ENCODE measurements around the gene PPP1R36.

The PPP1R36 gene

GRCh38 chr14:64598404-64598803 is 48.6 kb downstream of the PPP1R36 start:
- POLR2A ChIA-PET = no interaction called here
- CTCF ChIA-PET = no interaction called here
- no peak for DNase-seq (ENCODE audit: extremely low spot score)
- TF ChIP-seq NFRKB (IDR thresholded peaks at IDR 0.05) = no peak
- TF ChIP-seq LEF1 (IDR thresholded peaks at IDR 0.05; ENCODE audit: borderline replicate concordance) = no peak
- TF ChIP-seq ELF4 (IDR thresholded peaks at IDR 0.05) = no peak
- TF ChIP-seq PKNOX1 (IDR thresholded peaks at IDR 0.05) = no peak
- no peak for TF ChIP-seq ZNF384 (IDR thresholded peaks at IDR 0.05)
- TF ChIP-seq SP1 (IDR thresholded peaks at IDR 0.05) = no peak
- no peak for TF ChIP-seq CTBP1 (IDR thresholded peaks at IDR 0.05; ENCODE audit: borderline replicate concordance)
- TF ChIP-seq SUZ12 (IDR thresholded peaks at IDR 0.05) = no peak
- no peak for TF ChIP-seq FOXM1 (IDR thresholded peaks at IDR 0.05; ENCODE audit: borderline replicate concordance)
- no peak for TF ChIP-seq ARNT (IDR thresholded peaks at IDR 0.05)
- no peak for TF ChIP-seq TARDBP (IDR thresholded peaks at IDR 0.05)

GRCh38 chr14:64601571-64601970 is 51.8 kb downstream of the PPP1R36 start:
- no peak for DNase-seq (ENCODE audit: extremely low spot score)
- POLR2A ChIA-PET = no interaction called here

GRCh38 chr14:64602826-64603225 is 53.1 kb downstream of the PPP1R36 start:
- ChIA-PET POLR2A (no interaction called here), CTCF (no interaction called here)
- TF ChIP-seq ARNT (IDR thresholded peaks at IDR 0.05) = no peak
- TF ChIP-seq LEF1 (IDR thresholded peaks at IDR 0.05; ENCODE audit: borderline replicate concordance) = no peak
- TF ChIP-seq FOXM1 (IDR thresholded peaks at IDR 0.05; ENCODE audit: borderline replicate concordance) = no peak
- no peak for TF ChIP-seq PKNOX1 (IDR thresholded peaks at IDR 0.05)
- TF ChIP-seq L3MBTL2 (conservative IDR thresholded peaks at IDR 0.05) = no peak
- no peak for TF ChIP-seq FOXK2 (IDR thresholded peaks at IDR 0.05)
- no peak for TF ChIP-seq BHLHE40 (IDR thresholded peaks at IDR 0.05; ENCODE audit: borderline replicate concordance)
- TF ChIP-seq FOXA1 (IDR thresholded peaks at IDR 0.05) = no peak
- no peak for TF ChIP-seq ZNF384 (IDR thresholded peaks at IDR 0.05)
- no peak for TF ChIP-seq SP1 (IDR thresholded peaks at IDR 0.05)
- no peak for TF ChIP-seq ELF4 (IDR thresholded peaks at IDR 0.05)
- no peak for TF ChIP-seq SUZ12 (IDR thresholded peaks at IDR 0.05)
- DNase-seq (ENCODE audit: extremely low spot score) = no peak

More at GRCh38 chr14:64601571-64601970, 51.8 kb downstream of the PPP1R36 start:
- TF ChIP-seq TARDBP (IDR thresholded peaks at IDR 0.05) = no peak
- TF ChIP-seq HDGF (IDR thresholded peaks at IDR 0.05; ENCODE audit: borderline replicate concordance) = no peak
- TF ChIP-seq L3MBTL2 (conservative IDR thresholded peaks at IDR 0.05) = no peak
- TF ChIP-seq SUZ12 (IDR thresholded peaks at IDR 0.05) = no peak
- no peak for TF ChIP-seq FOXA1 (IDR thresholded peaks at IDR 0.05)
- no peak for TF ChIP-seq FOXM1 (IDR thresholded peaks at IDR 0.05; ENCODE audit: borderline replicate concordance)
- TF ChIP-seq ARNT (IDR thresholded peaks at IDR 0.05) = no peak
- TF ChIP-seq ZNF384 (IDR thresholded peaks at IDR 0.05) = no peak
- TF ChIP-seq LEF1 (IDR thresholded peaks at IDR 0.05; ENCODE audit: borderline replicate concordance) = no peak
- TF ChIP-seq PKNOX1 (IDR thresholded peaks at IDR 0.05) = no peak
- TF ChIP-seq ELF4 (IDR thresholded peaks at IDR 0.05) = no peak
- no peak for TF ChIP-seq FOXK2 (IDR thresholded peaks at IDR 0.05)
- no peak for TF ChIP-seq NFRKB (IDR thresholded peaks at IDR 0.05)
- TF ChIP-seq SP1 (IDR thresholded peaks at IDR 0.05) = no peak
- no peak for TF ChIP-seq BHLHE40 (IDR thresholded peaks at IDR 0.05; ENCODE audit: borderline replicate concordance)
- CTCF ChIA-PET = no interaction called here

- CTCF ChIA-PET = no interaction called here
- TF ChIP-seq LEF1 (IDR thresholded peaks at IDR 0.05; ENCODE audit: borderline replicate concordance) = no peak
- no peak for TF ChIP-seq FOXA1 (IDR thresholded peaks at IDR 0.05)
- POLR2A ChIA-PET = no interaction called here
- DNase-seq (ENCODE audit: extremely low spot score) = no peak
Measured at GRCh38 chr14:64604001-64604400, 54.2 kb downstream of the PPP1R36 start.

- ChIA-PET CTCF (no interaction called here), POLR2A (no interaction called here)
- no peak for TF ChIP-seq LEF1 (IDR thresholded peaks at IDR 0.05; ENCODE audit: borderline replicate concordance)
- no peak for TF ChIP-seq TARDBP (IDR thresholded peaks at IDR 0.05)
- TF ChIP-seq SUZ12 (IDR thresholded peaks at IDR 0.05) = no peak
- no peak for TF ChIP-seq BHLHE40 (IDR thresholded peaks at IDR 0.05; ENCODE audit: borderline replicate concordance)
- TF ChIP-seq NFRKB (IDR thresholded peaks at IDR 0.05) = no peak
- TF ChIP-seq ARNT (IDR thresholded peaks at IDR 0.05) = no peak
- no peak for TF ChIP-seq L3MBTL2 (conservative IDR thresholded peaks at IDR 0.05)
- no peak for DNase-seq (ENCODE audit: extremely low spot score)
Measured at GRCh38 chr14:64604881-64605280, 55.1 kb downstream of the PPP1R36 start.

GRCh38 chr14:64605926-64606685 is 56.3 kb downstream of the PPP1R36 start:
- CTCF ChIA-PET = no interaction called here
- POLR2A ChIA-PET = no interaction called here
- TF ChIP-seq TARDBP (IDR thresholded peaks at IDR 0.05) (no peak), ELF4 (IDR thresholded peaks at IDR 0.05) (no peak), NFRKB (IDR thresholded peaks at IDR 0.05) (no peak), PKNOX1 (IDR thresholded peaks at IDR 0.05) (no peak), HDGF (IDR thresholded peaks at IDR 0.05; ENCODE audit: borderline replicate concordance) (no peak), SP1 (IDR thresholded peaks at IDR 0.05) (no peak), ARNT (IDR thresholded peaks at IDR 0.05) (no peak), LEF1 (IDR thresholded peaks at IDR 0.05; ENCODE audit: borderline replicate concordance) (no peak), L3MBTL2 (conservative IDR thresholded peaks at IDR 0.05) (no peak), CTBP1 (IDR thresholded peaks at IDR 0.05; ENCODE audit: borderline replicate concordance) (no peak), SUZ12 (IDR thresholded peaks at IDR 0.05) (no peak), FOXM1 (IDR thresholded peaks at IDR 0.05; ENCODE audit: borderline replicate concordance) (no peak), ZNF384 (IDR thresholded peaks at IDR 0.05) (no peak), BHLHE40 (IDR thresholded peaks at IDR 0.05; ENCODE audit: borderline replicate concordance) (no peak), FOXK2 (IDR thresholded peaks at IDR 0.05) (no peak), FOXA1 (IDR thresholded peaks at IDR 0.05) (no peak)
- DNase-seq (ENCODE audit: extremely low spot score) = no peak

Data from HEK293T (cell line).